Trophoblast cell (in vitro differentiated cells and primary cell): ENCODE data around the gene SERPINB13.
A peak's percentile ranks its signal among the peaks of the same experiment; 100 is the strongest.

Source experiments
- DNase-seq, 2 donors: peaks; one replicate each; pipeline ENCODE4 v3.0.0-alpha.2; 2016
- H2AFZ ChIP-seq: 2 replicates; pipeline ENCODE4 v1.6.1; 2013; ENCODE audit warnings: low read length, moderate library complexity, mild to moderate bottlenecking; ENCODE audit not compliant: insufficient read depth, poor library complexity
- H2AK5ac ChIP-seq: 2 replicates; pipeline ENCODE4 v1.6.1; 2013; ENCODE audit warnings: mild to moderate bottlenecking, low read length
- H2BK120ac ChIP-seq: 2 replicates; pipeline ENCODE4 v1.6.1; 2013; ENCODE audit warnings: low read length, mild to moderate bottlenecking, moderate library complexity; ENCODE audit not compliant: insufficient read depth, poor library complexity
- H2BK12ac ChIP-seq: 2 replicates; pipeline ENCODE4 v1.6.1; 2013; ENCODE audit warnings: mild to moderate bottlenecking, low read length, moderate library complexity
- H2BK5ac ChIP-seq: 2 replicates; pipeline ENCODE4 v1.6.1; 2013; ENCODE audit warnings: low read length, low read depth, moderate library complexity, mild to moderate bottlenecking; ENCODE audit not compliant: poor library complexity
- H3K14ac ChIP-seq: 2 replicates; pipeline ENCODE4 v1.6.1; 2013; ENCODE audit warnings: mild to moderate bottlenecking, low read length
- H3K18ac ChIP-seq: 2 replicates; pipeline ENCODE4 v1.6.1; 2013; ENCODE audit warnings: mild to moderate bottlenecking, low read length
- H3K23ac ChIP-seq: 2 replicates; pipeline ENCODE4 v1.6.1; 2013; ENCODE audit warnings: low read length
- H3K27ac ChIP-seq: 2 replicates; pipeline ENCODE4 v1.5.1; 2013; ENCODE audit warnings: low read depth, mild to moderate bottlenecking, inconsistent platforms, low read length, moderate library complexity
- H3K27me3 ChIP-seq: 2 replicates; pipeline ENCODE4 v1.6.1; 2013; ENCODE audit warnings: inconsistent platforms, mild to moderate bottlenecking, low read length, moderate library complexity; ENCODE audit not compliant: insufficient read depth
- H3K36me3 ChIP-seq, 2 experiments: 1 replicate in 1 of 2; 2 replicates in 1 of 2; pipeline ENCODE4 v1.6.1; 2013; ENCODE audit warnings: low read length in 2 of 2, mild to moderate bottlenecking in 2 of 2, moderate library complexity in 1 of 2; ENCODE audit not compliant: insufficient read depth in 2 of 2, control insufficient read depth in 1 of 2
- H3K4ac ChIP-seq: 2 replicates; pipeline ENCODE4 v1.6.1; 2013; ENCODE audit warnings: low read depth, mild to moderate bottlenecking, low read length, moderate library complexity
- H3K4me1 ChIP-seq, 2 experiments: 1 replicate in 1 of 2; 2 replicates in 1 of 2; pipeline ENCODE4 v1.6.1; 2013; ENCODE audit warnings: low read length in 2 of 2, mild to moderate bottlenecking in 2 of 2, moderate library complexity in 1 of 2; ENCODE audit not compliant: insufficient read depth in 2 of 2, control insufficient read depth in 1 of 2
- H3K4me2 ChIP-seq: 2 replicates; pipeline ENCODE4 v1.6.1; 2013; ENCODE audit warnings: inconsistent platforms, mild to moderate bottlenecking, low read length, moderate library complexity
- H3K4me3 ChIP-seq: 2 replicates; pipeline ENCODE4 v1.5.1; 2013; ENCODE audit warnings: mild to moderate bottlenecking, low read depth, low read length, inconsistent platforms
- H3K79me1 ChIP-seq: one replicate; pipeline ENCODE4 v1.6.1; 2013; ENCODE audit warnings: low read length
- H3K79me2 ChIP-seq: 2 replicates; pipeline ENCODE4 v1.6.1; 2013; ENCODE audit warnings: low read length, mild to moderate bottlenecking; ENCODE audit not compliant: control insufficient read depth, insufficient read depth, poor library complexity
- H3K9ac ChIP-seq: 2 replicates; pipeline ENCODE4 v1.6.1; 2013; ENCODE audit warnings: mild to moderate bottlenecking, low read length
- H3K9me3 ChIP-seq: 2 replicates; pipeline ENCODE4 v1.6.1; 2013; ENCODE audit warnings: low read depth, mild to moderate bottlenecking, control low read depth, inconsistent platforms, low read length; ENCODE audit not compliant: insufficient read depth
- H4K12ac ChIP-seq: 2 replicates; pipeline ENCODE4 v1.6.1; 2013; ENCODE audit warnings: low read depth, mild to moderate bottlenecking, low read length, moderate library complexity
- H4K8ac ChIP-seq: 2 replicates; pipeline ENCODE4 v1.6.1; 2013; ENCODE audit warnings: low read depth, mild to moderate bottlenecking, low read length, moderate library complexity
- H4K91ac ChIP-seq: one replicate; pipeline ENCODE4 v1.6.1; 2013; ENCODE audit warnings: low read depth, mild to moderate bottlenecking, low read length, moderate library complexity
- WGBS: extraction: QIAGEN DNeasy Blood & Tissue Kit; methylation state at CpG from one replicate; pipeline ENCODE4 v1.1.7; 2013; ENCODE audit warnings: missing lambda C conversion rate; ENCODE audit not compliant: insufficient read length, insufficient coverage; ENCODE audit errors: extremely low coverage; 5-methylcytosine and 5-hydroxymethylcytosine counted together

Gene SERPINB13

GRCh38 chr18:63591725-63592124 lies 4.6 kb downstream of the SERPINB13 start:
- no peaks in the 10 kb centered on the region for H3K9me3 ChIP-seq
- DNase-seq = peak in 1 of 2 donors; percentile 44
- no peak overlapping the region for H3K9ac ChIP-seq
- H4K12ac ChIP-seq = no peak overlapping the region
- H3K4ac ChIP-seq = no peak overlapping the region
- WGBS = no CpG with 5 or more reads among the region's 3 CpGs
- H3K14ac ChIP-seq = no peak overlapping the region
- H3K27ac ChIP-seq = no peak overlapping the region
- H3K36me3 ChIP-seq = no peaks in the 10 kb centered on the region
- no peak overlapping the region for H3K23ac ChIP-seq
- H3K27me3 ChIP-seq = no peaks in the 10 kb centered on the region
- H3K4me2 ChIP-seq = no peak overlapping the region
- H3K4me1 ChIP-seq = peaks cover 0 to 3% of the 10 kb centered on the region in 2 experiments
- H3K4me3 ChIP-seq = no peak overlapping the region
- no peak overlapping the region for H2BK5ac ChIP-seq
- no peaks in the 10 kb centered on the region for H3K79me1 ChIP-seq
- no peak overlapping the region for H2BK120ac ChIP-seq
- no peak overlapping the region for H2AFZ ChIP-seq
- no peak overlapping the region for H4K91ac ChIP-seq
- H3K79me2 ChIP-seq = no peaks in the 10 kb centered on the region
- no peak overlapping the region for H2BK12ac ChIP-seq
- H4K8ac ChIP-seq = no peak overlapping the region
- no peak overlapping the region for H2AK5ac ChIP-seq
- no peak overlapping the region for H3K18ac ChIP-seq

- no peak overlapping the region for H2AFZ ChIP-seq
- no CpG with 5 or more reads among the region's 1 CpG for WGBS
Observed at GRCh38 chr18:63592471-63592870, 5.3 kb downstream of the SERPINB13 start.

GRCh38 chr18:63596964-63597363 lies 9.8 kb downstream of the SERPINB13 start:
- Histone ChIP-seq H3K4me2 (no peak overlapping the region), H3K4ac (no peak overlapping the region), H3K4me3 (no peak overlapping the region), H3K79me2 (no peaks in the 10 kb centered on the region), H4K91ac (no peak overlapping the region), H2AFZ (no peak overlapping the region), H3K9me3 (no peaks in the 10 kb centered on the region), H3K36me3 (no peaks in the 10 kb centered on the region), H3K27me3 (no peaks in the 10 kb centered on the region), H4K8ac (no peak overlapping the region), H3K18ac (no peak overlapping the region), H3K23ac (no peak overlapping the region), H2BK120ac (no peak overlapping the region), H3K14ac (no peak overlapping the region), H3K27ac (no peak overlapping the region), H3K79me1 (no peaks in the 10 kb centered on the region), H2BK5ac (no peak overlapping the region), H3K9ac (no peak overlapping the region), H2BK12ac (no peak overlapping the region), H2AK5ac (no peak overlapping the region), H4K12ac (no peak overlapping the region), H3K4me1 (no peaks in the 10 kb centered on the region)
- DNase-seq = peak in 1 of 2 donors; percentile 37
- no CpG with 5 or more reads among the region's 14 CpGs for WGBS

More at GRCh38 chr18:63592471-63592870, 5.3 kb downstream of the SERPINB13 start:
- Histone ChIP-seq H3K4ac (no peak overlapping the region), H2BK12ac (no peak overlapping the region), H3K36me3 (no peaks in the 10 kb centered on the region), H2BK5ac (no peak overlapping the region), H4K8ac (no peak overlapping the region), H3K4me1 (peaks cover 0 to 3% of the 10 kb centered on the region in 2 experiments), H3K4me2 (no peak overlapping the region), H2BK120ac (no peak overlapping the region), H3K4me3 (no peak overlapping the region), H2AK5ac (no peak overlapping the region), H3K9ac (no peak overlapping the region), H3K27me3 (no peaks in the 10 kb centered on the region), H3K79me1 (no peaks in the 10 kb centered on the region), H3K9me3 (no peaks in the 10 kb centered on the region), H4K91ac (no peak overlapping the region), H3K18ac (no peak overlapping the region), H3K27ac (no peak overlapping the region), H3K79me2 (no peaks in the 10 kb centered on the region), H3K23ac (no peak overlapping the region), H3K14ac (no peak overlapping the region), H4K12ac (no peak overlapping the region)
- no peak for DNase-seq

- Histone ChIP-seq H3K9me3 (no peaks in the 10 kb centered on the region), H2AFZ (no peak overlapping the region), H3K9ac (no peak overlapping the region), H3K4me3 (no peak overlapping the region), H3K23ac (no peak overlapping the region), H3K79me1 (no peaks in the 10 kb centered on the region), H3K14ac (no peak overlapping the region), H2BK5ac (no peak overlapping the region), H3K18ac (no peak overlapping the region), H2BK120ac (no peak overlapping the region), H2AK5ac (no peak overlapping the region), H4K8ac (no peak overlapping the region), H3K36me3 (no peaks in the 10 kb centered on the region), H3K4me2 (no peak overlapping the region), H4K91ac (no peak overlapping the region), H3K4ac (no peak overlapping the region), H3K79me2 (no peaks in the 10 kb centered on the region), H3K27me3 (no peaks in the 10 kb centered on the region), H3K4me1 (peaks cover 0 to 2% of the 10 kb centered on the region in 2 experiments), H4K12ac (no peak overlapping the region), H3K27ac (no peak overlapping the region), H2BK12ac (no peak overlapping the region)
- no CpG with 5 or more reads among the region's 1 CpG for WGBS
- DNase-seq = no peak
Observed at GRCh38 chr18:63603355-63603754, 16.2 kb downstream of the SERPINB13 start.
